Measurements from ENCODE around the gene GRM2. TPM values are rescaled to one million over a fixed set of nuclear protein-coding genes. Genes with fewer than 3 reads are reported as not detected.

The GRM2 gene
- total RNA-seq, 1 experiment from 2014 or later = 3.7 TPM

DNA sequence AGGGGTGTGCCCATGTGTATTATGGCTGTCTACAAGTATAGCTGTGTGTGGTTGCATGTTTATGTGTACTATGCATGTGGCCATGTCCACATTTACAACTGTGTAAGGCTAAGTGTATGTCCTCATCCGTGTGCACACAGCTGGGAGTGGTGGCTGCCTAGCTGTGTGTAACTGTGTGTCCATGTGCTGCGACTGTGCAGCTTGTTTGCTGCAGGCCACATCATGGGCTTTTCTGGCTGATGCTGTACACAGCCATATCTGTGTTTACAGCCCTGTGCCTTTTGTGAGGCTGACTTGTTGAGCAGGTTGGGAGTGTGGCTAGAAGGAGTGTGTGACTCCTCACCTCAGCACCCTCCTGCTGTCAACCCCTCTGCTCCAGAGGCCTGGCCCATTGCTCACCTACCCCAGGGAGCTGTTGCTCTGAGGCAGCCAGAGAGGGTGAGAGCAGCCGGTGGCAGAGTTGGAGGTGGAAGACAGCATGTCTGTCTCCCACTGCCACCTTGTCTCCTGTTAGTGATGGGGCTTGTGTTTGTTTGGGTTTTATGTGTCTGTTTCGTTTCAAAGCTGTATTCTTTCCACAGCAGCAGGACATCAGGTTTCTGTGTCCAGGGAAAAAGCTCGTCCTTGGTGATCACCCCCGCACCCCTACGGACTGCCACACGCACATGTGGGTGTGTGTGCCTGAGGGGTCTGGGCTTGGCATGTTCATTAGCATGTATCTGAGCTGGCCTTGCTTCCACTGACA lies 1.4 kb upstream of the GRM2 start:
- Mint-ChIP-seq H3K27me3 (ENCODE audit: low read depth) (peaks cover 28% of the 10 kb centered on the region), H3K36me3 (no peaks in the 10 kb centered on the region), H3K4me3 (no peak overlapping the region), H3K4me1 (peaks cover 29% of the 10 kb centered on the region), H3K27ac (no peak overlapping the region), H3K9me3 (no peaks in the 10 kb centered on the region)
- CTCF ChIA-PET = interaction anchor here (1.2 to 9.3 kb wide), 6 partner anchors 14 to 236 kb away, joined by 3 to 139 read pairs (median 12); partner anchors contain the start of gene RRP9
- TF ChIP-seq HMGXB4 (CRISPR knock-in tag; IDR thresholded peaks at IDR 0.05) = no peak
- TF ChIP-seq NR3C1 (CRISPR knock-in tag; conservative IDR thresholded peaks at IDR 0.05; ENCODE audit: low read depth) = no peak
- no peak for TF ChIP-seq E2F4 (CRISPR knock-in tag; IDR thresholded peaks at IDR 0.05; ENCODE audit: borderline replicate concordance, low read depth)
- no peak for TF ChIP-seq ZNF532 (CRISPR knock-in tag; IDR thresholded peaks at IDR 0.05; ENCODE audit: borderline replicate concordance)
- TF ChIP-seq SP1 (CRISPR knock-in tag; conservative IDR thresholded peaks at IDR 0.05) = no peak
- no peak for TF ChIP-seq ZNF416 (CRISPR knock-in tag; IDR thresholded peaks at IDR 0.05)
- no peak for TF ChIP-seq TEAD4 (CRISPR knock-in tag; IDR thresholded peaks at IDR 0.05)
- no peak for TF ChIP-seq ZNF671 (CRISPR knock-in tag; IDR thresholded peaks at IDR 0.05)
- no peak for TF ChIP-seq FOXJ3 (CRISPR knock-in tag; IDR thresholded peaks at IDR 0.05; ENCODE audit: borderline replicate concordance)
- no peak for TF ChIP-seq SMAD3 (CRISPR knock-in tag; IDR thresholded peaks at IDR 0.05; ENCODE audit: borderline replicate concordance)
- TF ChIP-seq, protein P1, sequence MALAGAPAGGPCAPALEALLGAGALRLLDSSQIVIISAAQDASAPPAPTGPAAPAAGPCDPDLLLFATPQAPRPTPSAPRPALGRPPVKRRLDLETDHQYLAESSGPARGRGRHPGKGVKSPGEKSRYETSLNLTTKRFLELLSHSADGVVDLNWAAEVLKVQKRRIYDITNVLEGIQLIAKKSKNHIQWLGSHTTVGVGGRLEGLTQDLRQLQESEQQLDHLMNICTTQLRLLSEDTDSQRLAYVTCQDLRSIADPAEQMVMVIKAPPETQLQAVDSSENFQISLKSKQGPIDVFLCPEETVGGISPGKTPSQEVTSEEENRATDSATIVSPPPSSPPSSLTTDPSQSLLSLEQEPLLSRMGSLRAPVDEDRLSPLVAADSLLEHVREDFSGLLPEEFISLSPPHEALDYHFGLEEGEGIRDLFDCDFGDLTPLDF (CRISPR knock-in tag; IDR thresholded peaks at IDR 0.05) = no peak
- no peak for TF ChIP-seq E2F5 (CRISPR knock-in tag; IDR thresholded peaks at IDR 0.05)
- TF ChIP-seq PRDM15 (CRISPR knock-in tag; IDR thresholded peaks at IDR 0.05) = no peak
- no peak for TF ChIP-seq CREB1 (CRISPR knock-in tag; IDR thresholded peaks at IDR 0.05)
- TF ChIP-seq, protein P2, sequence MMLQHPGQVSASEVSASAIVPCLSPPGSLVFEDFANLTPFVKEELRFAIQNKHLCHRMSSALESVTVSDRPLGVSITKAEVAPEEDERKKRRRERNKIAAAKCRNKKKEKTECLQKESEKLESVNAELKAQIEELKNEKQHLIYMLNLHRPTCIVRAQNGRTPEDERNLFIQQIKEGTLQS (CRISPR knock-in tag; conservative IDR thresholded peaks at IDR 0.05) = no peak
- no peak for TF ChIP-seq IRF1 (CRISPR knock-in tag; IDR thresholded peaks at IDR 0.05)
- no peak for TF ChIP-seq GRHL2 (CRISPR knock-in tag; IDR thresholded peaks at IDR 0.05; ENCODE audit: insufficient replicate concordance, severe bottlenecking)
- POLR2A ChIA-PET = no interaction called here
- DNase-seq (ENCODE audit: low spot score) (no peak), ATAC-seq (no peak)
